HG02678 (cell line): ENCODE data around the gene ANKRD17.

ENCODE experiments used
- ATAC-seq: cut with Tn5 transposase; IDR thresholded peaks from one replicate; pipeline ENCODE4 v1.9.1; 2021; ENCODE audit warnings: mild to moderate bottlenecking, moderate library complexity; ENCODE audit not compliant: unreplicated experiment

The ANKRD17 gene

DNA sequence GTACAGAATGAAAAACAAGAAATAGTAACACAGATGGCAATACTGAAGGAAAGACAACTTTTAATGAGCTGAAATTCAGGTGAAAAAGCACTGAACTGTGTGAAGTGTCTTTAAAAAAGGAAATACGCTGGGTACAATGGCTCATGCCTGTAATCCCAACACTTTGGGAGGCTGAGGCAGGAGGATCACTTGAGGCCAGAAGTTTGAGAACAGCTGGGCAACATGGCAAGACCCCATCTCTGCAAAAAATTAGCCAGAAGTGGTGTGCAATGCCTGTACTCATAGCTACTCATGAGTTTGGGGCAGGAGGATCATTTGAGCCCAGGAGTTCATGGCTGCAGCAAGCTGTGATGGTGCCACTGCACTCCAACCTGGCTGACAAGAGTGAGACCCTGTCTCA is 129.3 kb downstream of the ANKRD17 start:
- no peak for ATAC-seq

- peak; percentile 72 for ATAC-seq
These were observed 130.7 kb downstream of the ANKRD17 start for GRCh38 chr4:73127839-73128453.

- no peak for ATAC-seq
These were observed 149.1 kb downstream of the ANKRD17 start for GRCh38 chr4:73109493-73109892.

- no peak for ATAC-seq
These were observed 153.9 kb downstream of the ANKRD17 start for GRCh38 chr4:73104695-73105094.

GRCh38 chr4:73103799-73104503 is 154.6 kb downstream of the ANKRD17 start:
- no peak for ATAC-seq

- ATAC-seq = no peak
These were observed 159.5 kb downstream of the ANKRD17 start for GRCh38 chr4:73099143-73099542.

DNA sequence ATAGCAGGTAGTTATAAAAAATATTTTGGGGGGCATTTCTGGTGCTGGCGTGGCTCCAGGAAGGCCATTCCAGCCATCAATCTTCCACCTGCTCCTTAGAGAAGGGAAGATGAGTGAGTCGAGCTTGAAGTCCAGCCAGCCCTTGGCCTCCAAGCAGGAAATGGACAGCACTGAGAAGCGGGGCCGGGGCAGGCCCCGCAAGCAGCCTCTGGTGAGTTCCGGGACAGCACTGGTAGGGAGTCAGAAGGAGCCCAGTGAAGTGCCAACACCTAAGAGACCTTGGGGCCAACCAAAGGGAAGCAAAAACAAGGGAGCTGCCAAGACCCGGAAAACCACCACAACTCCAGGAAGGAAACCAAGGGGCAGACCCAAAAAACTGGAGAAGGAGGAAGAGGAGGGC is 159.9 kb downstream of the ANKRD17 start:
- ATAC-seq = no peak

DNA sequence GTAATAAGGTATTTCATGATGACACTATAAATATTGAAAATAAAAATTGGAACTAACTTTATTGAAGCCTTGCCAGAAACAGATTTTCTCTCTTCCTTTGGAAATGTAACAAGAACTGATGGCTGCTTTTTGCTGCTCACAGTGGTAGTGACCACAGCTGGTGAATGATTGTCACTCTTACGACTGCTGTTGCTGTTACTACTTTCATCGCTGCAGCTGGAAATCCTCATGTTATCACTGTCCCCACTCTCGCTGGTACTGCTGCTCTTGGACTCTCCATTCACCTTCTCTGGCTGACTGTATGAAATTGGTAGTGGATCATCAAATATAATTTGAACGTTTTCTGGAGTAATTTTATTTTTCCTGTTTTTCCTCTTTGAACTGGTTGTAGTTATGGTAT is 160.6 kb downstream of the ANKRD17 start:
- no peak for ATAC-seq

- ATAC-seq = no peak
These were observed 165.7 kb downstream of the ANKRD17 start for GRCh38 chr4:73092868-73093267.

- no peak for ATAC-seq
These were observed 167.9 kb downstream of the ANKRD17 start for GRCh38 chr4:73090738-73091137.

- ATAC-seq = no peak
These were observed 170.7 kb downstream of the ANKRD17 start for GRCh38 chr4:73087871-73088270.

DNA sequence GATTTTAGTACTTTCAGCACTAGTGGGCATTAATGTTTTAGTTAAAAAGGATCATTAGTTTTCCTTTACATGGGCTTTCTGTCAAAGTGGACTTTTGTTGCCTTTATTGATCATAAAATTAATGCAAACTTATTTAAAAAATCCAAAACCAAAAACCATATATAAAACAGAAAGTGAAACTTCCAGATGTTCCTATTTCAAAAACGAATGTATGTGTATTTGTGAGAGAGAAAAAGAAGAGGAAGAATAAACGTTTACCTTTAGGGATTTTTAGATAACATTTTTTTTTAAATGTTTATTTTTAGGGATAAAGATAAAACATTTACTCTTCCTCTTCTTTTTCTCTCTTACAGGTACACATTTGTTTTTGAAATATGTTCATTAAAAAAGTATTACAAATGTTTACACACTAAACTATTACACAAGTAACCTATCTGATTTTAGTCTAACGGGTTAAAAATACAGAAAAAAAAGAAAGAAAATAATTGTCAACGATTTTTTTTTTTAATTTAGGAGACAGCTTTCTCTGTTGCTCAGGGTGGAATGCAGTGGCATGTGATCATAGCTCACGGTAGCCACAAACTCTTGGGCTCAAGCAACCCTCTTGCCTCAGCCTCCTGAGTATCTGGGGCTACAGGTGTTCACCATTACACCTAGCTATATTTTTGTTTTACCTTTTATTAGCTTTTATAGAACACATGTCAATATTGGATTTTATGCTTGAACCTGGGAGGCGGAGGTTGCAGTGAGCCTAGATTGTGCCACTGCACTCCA is 172.3 kb downstream of the ANKRD17 start:
- no peak for ATAC-seq

DNA sequence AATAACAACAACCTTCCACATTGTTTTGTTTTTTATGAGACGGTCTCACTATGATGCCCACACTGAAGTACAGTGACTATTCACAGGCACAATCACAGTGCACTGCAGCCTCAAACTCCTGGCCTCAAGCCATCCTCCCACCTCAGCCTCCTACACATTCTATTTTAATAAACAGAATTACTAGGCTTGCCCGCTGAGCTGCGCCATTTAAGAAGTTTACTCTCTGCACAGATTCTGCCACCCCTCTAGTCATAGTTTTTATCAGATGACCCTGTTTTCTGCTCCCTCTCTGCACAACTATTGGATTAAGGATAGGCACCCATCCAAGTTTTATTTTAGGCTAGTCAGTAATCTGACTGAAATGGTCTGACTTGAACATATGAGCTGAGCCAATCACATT is 177.8 kb downstream of the ANKRD17 start:
- ATAC-seq = no peak

DNA sequence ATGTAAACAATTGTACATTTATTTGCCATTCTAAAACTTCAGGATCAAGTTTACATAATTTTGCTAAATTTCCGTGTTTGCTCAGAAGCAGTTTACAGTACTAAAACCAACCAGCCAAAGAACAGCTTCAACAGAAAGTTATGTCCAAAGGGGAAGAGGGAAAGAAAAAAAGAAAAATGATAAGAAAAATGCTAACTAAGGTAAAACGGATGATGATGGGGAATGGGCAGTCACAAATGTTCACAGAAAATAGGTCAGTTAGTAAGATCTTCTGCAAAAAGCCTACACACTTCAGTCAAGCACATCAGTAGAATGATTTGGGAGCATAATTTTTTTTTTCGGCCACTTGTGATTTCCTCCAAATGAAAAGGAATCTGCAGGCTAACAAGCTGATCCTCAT is 182.8 kb downstream of the ANKRD17 start:
- no peak for ATAC-seq

DNA sequence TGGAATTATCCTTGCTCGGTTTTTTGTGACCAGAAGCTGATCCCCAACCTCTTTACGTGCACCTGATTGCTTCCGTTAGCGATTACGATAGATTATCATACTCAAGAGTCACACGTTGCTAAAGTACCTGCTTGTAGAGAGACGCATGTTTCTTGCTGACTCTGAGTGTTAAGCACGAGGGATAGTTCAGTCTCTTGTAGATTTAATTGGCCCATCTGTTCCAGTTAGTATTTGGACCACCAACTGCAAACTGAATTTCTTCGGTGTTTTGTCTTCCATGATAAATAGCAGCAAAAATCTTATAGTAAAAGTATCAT is 188.6 kb downstream of the ANKRD17 start:
- peak; percentile 9 for ATAC-seq

- peak; percentile 84 for ATAC-seq
These were observed 189.1 kb downstream of the ANKRD17 start, which contains the start of gene COX18 for GRCh38 chr4:73069338-73070073. Gene COX18 (minus strand): TSS chr4:73069716. CDS start chr4:73069649, 67 bp downstream.

- peak; percentile 1 for ATAC-seq
These were observed 189.9 kb downstream of the ANKRD17 start for GRCh38 chr4:73068491-73069337.

DNA sequence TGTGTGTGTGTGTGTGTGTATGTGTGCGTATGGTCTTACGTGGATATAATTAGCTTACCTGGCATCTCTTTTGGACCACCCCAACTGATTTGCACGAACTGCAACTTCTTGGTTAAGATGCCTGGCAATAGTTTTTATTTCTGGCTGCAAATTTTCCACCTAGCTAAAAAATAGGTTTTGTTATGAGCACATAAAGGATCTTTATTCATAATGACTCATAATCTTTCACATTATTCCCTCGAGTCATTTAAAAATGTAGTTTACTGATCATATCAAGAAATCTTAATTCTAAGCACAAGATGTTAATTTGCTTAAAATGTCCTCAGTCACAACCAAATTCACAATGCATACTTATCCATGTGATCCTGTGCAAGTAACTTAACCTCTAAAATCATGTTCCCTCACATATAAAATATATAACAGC is 190.6 kb downstream of the ANKRD17 start:
- no peak for ATAC-seq

GRCh38 chr4:73066928-73067327 is 191.7 kb downstream of the ANKRD17 start:
- ATAC-seq = no peak

GRCh38 chr4:73066445-73066844 is 192.2 kb downstream of the ANKRD17 start:
- no peak for ATAC-seq
